ENCODE results near the gene TMEM181. TPM values are rescaled to one million over a fixed set of nuclear protein-coding genes. Genes with fewer than 3 reads are reported as not detected.
"Not testable (repeated sequence)": the region's sequence is repeated elsewhere in the genome, so short reads cannot be mapped to it uniquely, and the experiment has no call there.

TMEM181 gene
- total and polyA plus RNA-seq, 2 experiments from 2014 or later = 17.9 to 21.0 TPM

DNA sequence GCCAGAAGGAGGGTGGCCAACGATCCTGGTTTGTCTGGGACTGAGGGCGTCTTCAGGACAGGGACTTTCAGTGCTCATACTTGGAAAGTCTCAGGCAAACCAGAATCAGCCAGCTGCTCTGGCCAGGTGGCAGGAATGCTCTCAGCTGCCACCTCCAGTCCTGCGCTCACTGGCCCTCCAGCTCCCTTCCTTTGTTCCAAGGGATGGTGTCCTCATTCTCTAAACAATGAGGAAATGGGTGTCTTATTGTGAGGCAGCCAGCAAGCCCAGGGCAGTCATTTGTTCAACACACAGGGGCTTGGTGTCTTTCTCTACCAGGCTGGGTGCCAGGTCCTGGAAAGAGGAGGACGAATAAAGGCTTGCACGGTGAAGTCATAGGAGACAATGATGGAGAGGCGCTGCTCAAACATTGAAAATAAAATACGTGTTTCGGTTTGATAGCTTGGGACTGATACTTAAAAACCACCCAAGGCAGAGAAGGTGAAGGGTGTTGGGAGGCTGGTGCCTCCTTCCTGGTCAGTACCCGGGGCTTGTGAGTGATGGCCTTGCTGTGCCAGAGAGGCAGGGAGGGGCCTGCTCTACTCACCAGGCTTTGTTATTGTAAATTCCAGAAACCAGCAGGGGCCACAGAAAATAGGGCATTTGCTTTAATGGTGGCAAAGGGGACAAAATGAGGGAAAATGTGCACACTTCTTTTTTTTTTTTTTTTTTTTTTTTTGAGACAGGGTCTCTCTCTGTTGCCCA lies 11.3 kb upstream of the TMEM181 start:
- no peaks in the 10 kb centered on the region for H3K27me3 ChIP-seq
- H3K4me1 ChIP-seq (ENCODE audit: low read depth) = peaks cover 17% of the 10 kb centered on the region
- no peaks in the 10 kb centered on the region for H3K36me3 ChIP-seq
- no peak overlapping the region for H3K27ac ChIP-seq
- DNase-seq (ENCODE audit: low read depth in 1 of 2, low spot score in 1 of 2) = no peak
- TF ChIP-seq, protein P1, sequence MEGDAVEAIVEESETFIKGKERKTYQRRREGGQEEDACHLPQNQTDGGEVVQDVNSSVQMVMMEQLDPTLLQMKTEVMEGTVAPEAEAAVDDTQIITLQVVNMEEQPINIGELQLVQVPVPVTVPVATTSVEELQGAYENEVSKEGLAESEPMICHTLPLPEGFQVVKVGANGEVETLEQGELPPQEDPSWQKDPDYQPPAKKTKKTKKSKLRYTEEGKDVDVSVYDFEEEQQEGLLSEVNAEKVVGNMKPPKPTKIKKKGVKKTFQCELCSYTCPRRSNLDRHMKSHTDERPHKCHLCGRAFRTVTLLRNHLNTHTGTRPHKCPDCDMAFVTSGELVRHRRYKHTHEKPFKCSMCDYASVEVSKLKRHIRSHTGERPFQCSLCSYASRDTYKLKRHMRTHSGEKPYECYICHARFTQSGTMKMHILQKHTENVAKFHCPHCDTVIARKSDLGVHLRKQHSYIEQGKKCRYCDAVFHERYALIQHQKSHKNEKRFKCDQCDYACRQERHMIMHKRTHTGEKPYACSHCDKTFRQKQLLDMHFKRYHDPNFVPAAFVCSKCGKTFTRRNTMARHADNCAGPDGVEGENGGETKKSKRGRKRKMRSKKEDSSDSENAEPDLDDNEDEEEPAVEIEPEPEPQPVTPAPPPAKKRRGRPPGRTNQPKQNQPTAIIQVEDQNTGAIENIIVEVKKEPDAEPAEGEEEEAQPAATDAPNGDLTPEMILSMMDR (IDR thresholded peaks at IDR 0.05; ENCODE audit: low read depth, low read length) = no peak
- no peaks in the 10 kb centered on the region for H3K9me3 ChIP-seq (ENCODE audit: low read depth)
- no peak overlapping the region for H3K4me3 ChIP-seq

DNA sequence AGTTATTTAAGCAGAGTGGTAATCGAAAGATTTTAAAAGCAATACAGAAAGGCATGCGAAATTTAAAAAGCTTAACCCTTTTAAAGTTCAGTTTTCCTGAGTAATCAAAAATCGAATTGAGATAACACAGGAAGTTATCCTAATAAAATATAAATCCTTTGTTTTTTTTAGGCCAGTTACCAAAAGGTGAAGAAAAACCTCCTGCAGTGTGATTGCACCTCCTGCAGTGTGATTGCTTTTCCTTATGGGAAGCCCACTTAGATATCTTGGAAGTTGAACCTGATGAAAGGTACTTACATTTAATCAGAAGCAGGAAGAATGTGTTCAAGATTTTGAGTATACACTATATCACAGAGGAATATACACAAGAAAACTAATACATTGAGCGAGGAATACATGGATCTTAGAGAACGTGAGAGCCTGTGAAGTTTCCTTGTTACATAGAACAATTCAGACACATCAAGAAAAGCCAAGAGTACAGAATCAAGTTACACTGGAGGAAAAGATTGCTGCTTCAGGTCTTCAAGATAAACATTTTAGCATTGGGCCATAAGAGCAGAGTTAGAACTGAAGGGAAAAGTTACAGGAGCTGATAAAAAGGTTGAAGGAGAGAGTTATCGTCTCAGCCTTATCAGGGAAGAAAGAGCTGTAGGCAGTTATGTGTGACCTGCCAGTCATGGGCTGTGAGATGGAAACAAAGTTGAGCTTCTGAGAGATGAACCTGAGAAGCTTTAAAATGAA lies 7.7 kb upstream of the TMEM181 start:
- DNase-seq (ENCODE audit: low read depth in 1 of 2, low spot score in 1 of 2) = no peak
- no peaks in the 10 kb centered on the region for H3K27me3 ChIP-seq
- TF ChIP-seq, protein P1 (IDR thresholded peaks at IDR 0.05; ENCODE audit: low read depth, low read length) = no peak

DNA sequence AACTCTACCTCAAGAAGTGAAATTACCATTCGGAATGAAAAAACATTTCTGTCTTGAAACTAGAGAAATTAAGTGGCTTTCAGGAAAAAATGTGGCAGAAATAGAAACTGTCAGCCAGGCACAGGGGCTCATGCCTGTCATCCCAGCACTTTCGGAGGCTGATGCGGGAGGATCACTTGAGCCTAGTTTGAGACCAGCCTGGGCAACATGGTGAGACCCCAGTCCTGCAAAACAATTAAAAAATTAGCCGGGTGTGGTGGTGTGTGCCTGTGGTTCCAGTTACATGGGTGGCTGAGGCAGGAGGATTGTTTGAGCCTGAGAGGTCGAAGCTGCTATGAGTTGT lies 7.1 kb upstream of the TMEM181 start:
- H3K27ac ChIP-seq = peak overlapping the region; percentile 75
- H3K27me3 ChIP-seq = no peaks in the 10 kb centered on the region

More for the DNA sequence above, 7.7 kb upstream of the TMEM181 start:
- Histone ChIP-seq H3K27ac (peak overlapping the region; percentile 75), H3K9me3 (ENCODE audit: low read depth) (no peaks in the 10 kb centered on the region), H3K36me3 (no peaks in the 10 kb centered on the region), H3K4me1 (ENCODE audit: low read depth) (peaks cover 17% of the 10 kb centered on the region), H3K4me3 (no peak overlapping the region)

DNA sequence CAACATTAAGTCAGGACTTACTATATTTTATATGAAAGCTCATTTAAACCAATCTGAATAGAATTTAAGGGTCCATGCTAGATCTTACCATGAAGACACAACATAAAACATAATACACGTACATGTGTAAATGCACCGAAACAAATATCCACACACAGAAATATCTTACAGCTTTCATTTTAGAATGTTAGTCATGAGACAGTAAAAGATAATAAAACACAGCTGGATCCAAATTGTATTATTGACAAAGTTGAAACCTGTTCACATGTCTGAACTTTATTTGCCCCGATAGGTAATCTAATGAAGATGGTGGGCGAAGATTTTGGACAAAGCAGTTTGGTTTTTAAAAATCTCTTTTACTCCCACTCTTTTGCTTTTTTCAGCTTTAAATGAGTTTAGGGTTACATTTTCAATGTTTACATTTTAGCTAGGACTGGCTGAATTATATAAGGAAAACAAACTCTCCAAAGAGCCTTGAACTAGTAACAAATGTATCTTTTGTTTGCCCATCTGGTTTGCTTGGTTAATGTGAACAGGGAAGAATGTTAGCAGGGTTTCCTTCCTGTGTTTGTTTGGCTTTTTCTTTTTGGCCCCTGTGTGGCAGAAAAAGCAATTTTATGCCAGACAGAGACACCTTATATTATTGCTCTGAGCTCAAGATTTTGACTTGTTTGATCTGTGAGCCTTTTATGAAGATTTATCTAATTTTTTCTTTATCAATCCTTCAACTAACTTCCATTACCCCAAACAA lies 5.1 kb upstream of the TMEM181 start:
- Histone ChIP-seq H3K9me3 (ENCODE audit: low read depth) (no peaks in the 10 kb centered on the region), H3K36me3 (no peaks in the 10 kb centered on the region), H3K4me1 (ENCODE audit: low read depth) (peaks cover 22% of the 10 kb centered on the region), H3K27ac (no peak overlapping the region), H3K27me3 (no peaks in the 10 kb centered on the region), H3K4me3 (no peak overlapping the region)
- DNase-seq (ENCODE audit: low read depth in 1 of 2, low spot score in 1 of 2) = no peak
- TF ChIP-seq, protein P1 (IDR thresholded peaks at IDR 0.05; ENCODE audit: low read depth, low read length) = no peak

More for the DNA sequence above, 7.1 kb upstream of the TMEM181 start:
- TF ChIP-seq, protein P1 (IDR thresholded peaks at IDR 0.05; ENCODE audit: low read depth, low read length) = no peak
- H3K36me3 ChIP-seq = no peaks in the 10 kb centered on the region
- no peak for DNase-seq (ENCODE audit: low read depth in 1 of 2, low spot score in 1 of 2)
- H3K4me3 ChIP-seq = no peak overlapping the region
- H3K4me1 ChIP-seq (ENCODE audit: low read depth) = peaks cover 17% of the 10 kb centered on the region
- H3K9me3 ChIP-seq (ENCODE audit: low read depth) = no peaks in the 10 kb centered on the region

DNA sequence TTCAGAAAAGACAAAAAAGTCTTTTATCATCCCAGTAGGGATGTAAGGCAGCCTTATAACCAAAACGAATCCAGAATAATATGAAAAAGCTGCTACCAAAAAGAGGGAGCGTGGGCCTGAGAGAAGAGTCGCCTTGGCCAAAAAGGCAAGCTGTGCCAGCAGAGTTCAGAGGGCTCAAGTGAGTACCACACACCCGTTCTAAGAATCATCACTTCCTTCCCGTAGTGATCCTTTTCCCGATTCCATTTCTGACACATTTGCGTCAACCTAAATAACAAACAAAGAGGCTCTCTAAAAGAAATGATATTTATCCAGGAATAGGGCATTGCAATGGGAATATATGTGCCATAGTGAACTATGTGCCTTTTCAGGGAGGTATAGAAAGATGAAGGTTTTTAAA lies 3.8 kb upstream of the TMEM181 start:
- Histone ChIP-seq H3K4me3 (no peak overlapping the region), H3K27me3 (no peaks in the 10 kb centered on the region), H3K4me1 (ENCODE audit: low read depth) (peaks cover 27% of the 10 kb centered on the region), H3K9me3 (ENCODE audit: low read depth) (no peaks in the 10 kb centered on the region), H3K36me3 (no peaks in the 10 kb centered on the region), H3K27ac (no peak overlapping the region)
- no peak for DNase-seq (ENCODE audit: low read depth in 1 of 2, low spot score in 1 of 2)
- TF ChIP-seq, protein P1 (IDR thresholded peaks at IDR 0.05; ENCODE audit: low read depth, low read length) = no peak

DNA sequence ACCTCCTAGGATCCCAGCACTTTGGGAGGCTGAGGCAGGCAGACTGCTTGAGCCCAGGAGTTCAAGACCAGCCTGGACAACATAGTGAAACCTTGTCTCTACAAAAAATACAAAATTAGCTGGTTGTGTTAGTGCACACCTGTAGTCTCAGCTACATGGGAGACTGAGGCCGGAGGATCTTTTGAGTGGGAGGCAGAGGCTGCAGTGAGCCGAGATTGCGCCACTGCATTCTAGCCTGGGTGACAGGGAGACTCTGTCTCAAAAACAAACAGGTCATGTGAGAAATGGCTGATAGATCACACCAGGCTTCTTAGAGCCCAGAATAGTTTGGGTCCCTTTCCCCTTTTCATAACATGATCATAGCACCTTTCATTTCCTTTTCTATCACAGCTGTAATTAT lies 2.8 kb upstream of the TMEM181 start:
- peaks cover 31% of the 10 kb centered on the region for H3K4me1 ChIP-seq (ENCODE audit: low read depth)
- H3K27ac ChIP-seq; H3K27me3 ChIP-seq; DNase-seq (ENCODE audit: low read depth in 1 of 2, low spot score in 1 of 2); H3K4me3 ChIP-seq; H3K36me3 ChIP-seq; H3K9me3 ChIP-seq (ENCODE audit: low read depth): not testable (repeated sequence)
